Measurements from ENCODE around the gene RANBP9. TPM values are rescaled to one million over a fixed set of nuclear protein-coding genes. Genes with fewer than 3 reads are reported as not detected.

The RANBP9 gene
- total RNA-seq, 1 donor from 2014 or later, result 50.6 TPM

DNA sequence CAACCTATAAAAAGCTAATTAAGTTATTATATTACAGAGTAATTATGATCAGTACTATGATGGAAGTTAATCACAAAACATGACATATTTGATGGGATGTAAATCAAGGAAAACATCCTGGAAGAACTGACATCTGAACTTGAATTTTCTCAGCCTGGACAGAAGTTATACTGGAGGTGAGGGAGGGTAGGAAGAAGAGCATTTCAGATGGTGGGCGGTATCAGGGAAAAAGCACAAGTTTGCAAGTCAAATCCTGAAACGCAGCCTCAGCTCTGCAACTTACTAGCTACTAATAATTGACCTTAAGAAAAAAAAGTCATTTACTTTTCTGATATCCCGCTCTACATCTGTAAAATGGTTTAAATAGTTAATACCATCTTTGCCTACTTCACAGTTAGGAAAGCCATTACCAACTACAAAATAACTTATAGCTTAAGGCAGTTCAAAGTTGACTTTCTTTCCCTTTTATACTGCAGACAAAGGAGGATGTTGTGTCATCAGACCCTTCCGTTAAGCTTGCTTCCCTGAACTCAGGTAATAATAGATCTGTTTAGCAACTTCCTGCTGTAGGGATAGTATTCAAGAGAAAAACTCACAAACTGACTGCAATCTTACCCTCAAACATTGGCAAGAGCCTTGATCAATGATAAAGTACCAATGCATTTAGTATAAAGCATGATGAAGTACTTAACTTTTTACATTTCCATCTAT lies 75.5 kb downstream of the RANBP9 start:
- DNase-seq (ENCODE audit: extremely low spot score in 2 of 2), result no peak
- Histone ChIP-seq H3K9me3 (no peaks in the 10 kb centered on the region), H3K27me3 (no peaks in the 10 kb centered on the region), H3K4me3 (no peak overlapping the region), H3K27ac (no peak overlapping the region), H3K4me1 (no peaks in the 10 kb centered on the region), H3K36me3 (peaks cover 0 to 54% of the 10 kb centered on the region in 2 donors)
- TF ChIP-seq POLR2A (IDR thresholded peaks at IDR 0.05) (no peak), POLR2AphosphoS5 (IDR thresholded peaks at IDR 0.05; ENCODE audit: insufficient read depth in 1 of 2, low read depth in 1 of 2) (no peak)
- TF ChIP-seq, protein P1, sequence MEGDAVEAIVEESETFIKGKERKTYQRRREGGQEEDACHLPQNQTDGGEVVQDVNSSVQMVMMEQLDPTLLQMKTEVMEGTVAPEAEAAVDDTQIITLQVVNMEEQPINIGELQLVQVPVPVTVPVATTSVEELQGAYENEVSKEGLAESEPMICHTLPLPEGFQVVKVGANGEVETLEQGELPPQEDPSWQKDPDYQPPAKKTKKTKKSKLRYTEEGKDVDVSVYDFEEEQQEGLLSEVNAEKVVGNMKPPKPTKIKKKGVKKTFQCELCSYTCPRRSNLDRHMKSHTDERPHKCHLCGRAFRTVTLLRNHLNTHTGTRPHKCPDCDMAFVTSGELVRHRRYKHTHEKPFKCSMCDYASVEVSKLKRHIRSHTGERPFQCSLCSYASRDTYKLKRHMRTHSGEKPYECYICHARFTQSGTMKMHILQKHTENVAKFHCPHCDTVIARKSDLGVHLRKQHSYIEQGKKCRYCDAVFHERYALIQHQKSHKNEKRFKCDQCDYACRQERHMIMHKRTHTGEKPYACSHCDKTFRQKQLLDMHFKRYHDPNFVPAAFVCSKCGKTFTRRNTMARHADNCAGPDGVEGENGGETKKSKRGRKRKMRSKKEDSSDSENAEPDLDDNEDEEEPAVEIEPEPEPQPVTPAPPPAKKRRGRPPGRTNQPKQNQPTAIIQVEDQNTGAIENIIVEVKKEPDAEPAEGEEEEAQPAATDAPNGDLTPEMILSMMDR (IDR thresholded peaks at IDR 0.05), result no peak
- intact Hi-C loops (cut with DNase I), result no loop called here

DNA sequence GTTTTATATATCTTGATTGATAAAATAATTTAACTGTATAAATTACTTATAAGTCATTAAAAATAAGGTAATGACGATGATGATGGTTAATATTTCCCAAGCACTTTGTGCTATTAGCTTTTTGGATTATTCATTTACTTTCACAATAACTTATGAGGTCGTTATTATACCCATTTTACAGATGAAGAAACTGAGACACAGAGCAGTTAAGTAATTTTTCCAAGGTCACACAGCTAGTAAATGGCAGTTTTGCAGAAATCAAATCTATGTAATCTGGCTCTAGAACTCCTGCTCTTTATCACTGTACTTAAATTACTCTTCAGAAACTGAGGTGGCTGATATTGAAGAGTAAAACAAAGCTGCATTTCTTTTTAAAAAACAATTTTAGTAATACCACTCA lies 78.3 kb downstream of the RANBP9 start:
- no peak for DNase-seq (ENCODE audit: extremely low spot score in 2 of 2)
- no peaks in the 10 kb centered on the region for H3K9me3 ChIP-seq
- no peaks in the 10 kb centered on the region for H3K27me3 ChIP-seq
- peaks cover 0 to 32% of the 10 kb centered on the region in 2 donors for H3K36me3 ChIP-seq
- TF ChIP-seq POLR2A (IDR thresholded peaks at IDR 0.05) (no peak), POLR2AphosphoS5 (IDR thresholded peaks at IDR 0.05; ENCODE audit: insufficient read depth in 1 of 2, low read depth in 1 of 2) (no peak)
- TF ChIP-seq, protein P1 (IDR thresholded peaks at IDR 0.05), result no peak
- intact Hi-C loops (cut with DNase I), result no loop called here
- H3K27ac ChIP-seq, result no peak overlapping the region
- H3K4me3 ChIP-seq, result no peak overlapping the region
- no peaks in the 10 kb centered on the region for H3K4me1 ChIP-seq

DNA sequence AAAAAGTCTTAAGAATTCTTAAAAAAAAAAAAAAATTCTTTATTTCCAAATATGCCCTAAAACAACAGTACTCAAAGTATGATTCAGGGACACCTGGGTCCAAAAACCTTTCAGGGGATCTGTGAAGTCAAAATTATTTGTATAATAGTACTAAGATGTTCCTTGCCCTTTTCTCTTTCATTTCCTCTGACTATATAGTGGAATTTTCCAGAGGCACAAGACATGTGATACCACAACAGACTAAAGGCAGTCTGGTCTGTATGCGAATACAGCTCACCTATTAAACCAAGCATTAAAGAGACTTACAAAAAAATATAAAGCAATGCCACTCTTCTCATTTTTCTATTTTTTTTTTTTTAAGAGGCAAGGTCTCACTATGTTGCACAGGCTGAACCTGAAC lies 81.1 kb downstream of the RANBP9 start:
- TF ChIP-seq POLR2A (IDR thresholded peaks at IDR 0.05) (no peak), POLR2AphosphoS5 (IDR thresholded peaks at IDR 0.05; ENCODE audit: insufficient read depth in 1 of 2, low read depth in 1 of 2) (no peak)
- TF ChIP-seq, protein P1 (IDR thresholded peaks at IDR 0.05), result no peak
- no peak for DNase-seq (ENCODE audit: extremely low spot score in 2 of 2)

DNA sequence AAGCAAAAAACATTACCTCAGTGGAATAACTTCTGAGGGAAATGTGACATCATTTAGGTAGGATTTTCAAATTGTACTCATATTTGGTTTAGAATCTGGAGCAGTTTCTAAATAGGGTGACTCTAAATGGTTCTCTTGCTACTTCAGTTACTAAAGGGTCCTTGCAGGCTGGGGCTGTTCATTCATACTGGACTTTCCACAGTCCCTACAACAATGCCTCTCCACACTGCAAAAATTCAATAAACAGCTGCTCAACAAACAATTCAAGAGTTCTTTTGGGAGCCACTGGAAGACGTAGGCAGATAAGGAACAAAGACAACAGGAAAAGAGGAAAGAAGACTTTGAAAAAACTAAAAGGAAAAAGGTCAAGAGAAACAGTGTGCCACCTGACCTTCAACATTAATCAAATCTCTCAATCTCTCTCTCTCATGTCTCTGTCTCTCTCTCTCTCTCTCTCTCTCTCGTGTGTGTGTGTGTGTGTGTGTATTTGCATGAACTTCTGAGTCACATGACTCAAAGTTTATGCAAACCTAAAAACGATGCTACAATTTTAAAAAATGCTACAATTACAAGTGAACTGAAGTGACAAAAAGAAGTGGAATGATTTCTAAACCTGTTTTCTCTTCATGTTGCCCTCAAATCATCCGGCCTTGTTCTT lies 82.0 kb downstream of the RANBP9 start:
- Histone ChIP-seq H3K36me3 (peaks cover 0 to 53% of the 10 kb centered on the region in 2 donors), H3K27me3 (no peaks in the 10 kb centered on the region), H3K9me3 (no peaks in the 10 kb centered on the region), H3K4me1 (no peaks in the 10 kb centered on the region), H3K4me3 (no peak overlapping the region), H3K27ac (no peak overlapping the region)
- intact Hi-C loops (cut with DNase I), result no loop called here
- TF ChIP-seq, protein P1 (IDR thresholded peaks at IDR 0.05), result no peak
- TF ChIP-seq POLR2AphosphoS5 (IDR thresholded peaks at IDR 0.05; ENCODE audit: insufficient read depth in 1 of 2, low read depth in 1 of 2) (no peak), POLR2A (IDR thresholded peaks at IDR 0.05) (no peak)
- no peak for DNase-seq (ENCODE audit: extremely low spot score in 2 of 2)

More for the DNA sequence above, 81.1 kb downstream of the RANBP9 start:
- no peaks in the 10 kb centered on the region for H3K9me3 ChIP-seq
- no peaks in the 10 kb centered on the region for H3K4me1 ChIP-seq
- no peak overlapping the region for H3K27ac ChIP-seq
- intact Hi-C loops (cut with DNase I), result no loop called here
- peaks cover 0 to 44% of the 10 kb centered on the region in 2 donors for H3K36me3 ChIP-seq
- H3K4me3 ChIP-seq, result no peak overlapping the region
- H3K27me3 ChIP-seq, result no peaks in the 10 kb centered on the region

DNA sequence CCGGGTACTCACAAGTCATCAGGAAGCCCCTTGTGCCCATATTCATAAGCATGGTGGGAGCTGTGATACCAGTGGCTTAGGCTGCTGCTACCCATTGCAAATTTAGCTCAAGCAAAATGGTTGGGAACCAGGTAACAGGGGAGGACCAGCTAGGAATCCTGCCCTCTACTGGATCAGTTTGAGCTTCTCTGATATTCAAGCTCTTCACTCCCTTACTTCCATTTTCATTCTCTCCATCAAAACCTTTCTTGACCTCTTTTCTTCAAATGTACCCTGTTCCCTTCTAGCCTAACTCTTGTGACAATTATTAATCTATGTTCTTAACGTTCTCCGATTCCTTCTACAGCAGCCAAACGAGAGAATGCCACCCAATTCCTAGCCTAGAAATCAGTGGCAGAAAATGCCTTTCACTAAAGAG lies 86.8 kb downstream of the RANBP9 start:
- intact Hi-C loops (cut with DNase I), result no loop called here
- no peaks in the 10 kb centered on the region for H3K4me1 ChIP-seq
- DNase-seq (ENCODE audit: extremely low spot score in 2 of 2), result no peak
- H3K36me3 ChIP-seq, result peaks cover 0 to 82% of the 10 kb centered on the region in 2 donors
- H3K9me3 ChIP-seq, result no peaks in the 10 kb centered on the region
- no peak overlapping the region for H3K27ac ChIP-seq
- no peak overlapping the region for H3K4me3 ChIP-seq
- TF ChIP-seq, protein P1 (IDR thresholded peaks at IDR 0.05), result no peak
- TF ChIP-seq POLR2AphosphoS5 (IDR thresholded peaks at IDR 0.05; ENCODE audit: insufficient read depth in 1 of 2, low read depth in 1 of 2) (no peak), POLR2A (IDR thresholded peaks at IDR 0.05) (no peak)
- H3K27me3 ChIP-seq, result no peaks in the 10 kb centered on the region

Data from vagina (tissue), 2 donors.